ENCODE results near the gene JADE2.

The JADE2 gene

GRCh38 chr5:134578578-134579283, 53.3 kb downstream of the JADE2 start:
- no peak for DNase-seq (ENCODE audit: low spot score in 2 of 2)
- H3K4me3 ChIP-seq, result no peak overlapping the region
- H3K9me3 ChIP-seq, result no peaks in the 10 kb centered on the region
- peaks cover 35% of the 10 kb centered on the region for H3K36me3 ChIP-seq (replicated peaks)
- in situ Hi-C loops (cut with MboI; ENCODE audit: low sequenced_read_pairs), result loop anchor here (25.0 kb wide), 1 partner anchor 391 kb away; the partner anchor contains the start of gene SKP1
- H3K4me1 ChIP-seq, result no peaks in the 10 kb centered on the region
- H3K27me3 ChIP-seq (ENCODE audit: low read depth), result no peaks in the 10 kb centered on the region

GRCh38 chr5:134579284-134579771, 53.9 kb downstream of the JADE2 start:
- Histone ChIP-seq H3K4me3 (no peak overlapping the region), H3K4me1 (no peaks in the 10 kb centered on the region), H3K9me3 (no peaks in the 10 kb centered on the region), H3K36me3 (replicated peaks) (peaks cover 34% of the 10 kb centered on the region), H3K27me3 (ENCODE audit: low read depth) (no peaks in the 10 kb centered on the region)
- DNase-seq (ENCODE audit: low spot score in 2 of 2), result no peak
- in situ Hi-C loops (cut with MboI; ENCODE audit: low sequenced_read_pairs), result loop anchor here (25.0 kb wide), 1 partner anchor 392 kb away; the partner anchor contains the start of gene SKP1

- H3K36me3 ChIP-seq (replicated peaks), result peaks cover 27% of the 10 kb centered on the region
- in situ Hi-C loops (cut with MboI; ENCODE audit: low sequenced_read_pairs), result loop anchor here (5.0 to 25.0 kb wide), 2 partner anchors 278 to 393 kb away; partner anchors contain the start of gene SKP1
These were observed 54.6 kb downstream of the JADE2 start for GRCh38 chr5:134580001-134580460.

GRCh38 chr5:134581241-134581981, 55.9 kb downstream of the JADE2 start:
- Histone ChIP-seq H3K9me3 (no peaks in the 10 kb centered on the region), H3K4me1 (no peaks in the 10 kb centered on the region), H3K36me3 (replicated peaks) (peaks cover 26% of the 10 kb centered on the region), H3K27me3 (ENCODE audit: low read depth) (no peaks in the 10 kb centered on the region), H3K4me3 (no peak overlapping the region)
- DNase-seq (ENCODE audit: low spot score in 2 of 2), result no peak
- in situ Hi-C loops (cut with MboI; ENCODE audit: low sequenced_read_pairs), result loop anchor here (5.0 to 25.0 kb wide), 2 partner anchors 279 to 394 kb away; partner anchors contain the start of gene SKP1

More at GRCh38 chr5:134580001-134580460, 54.6 kb downstream of the JADE2 start:
- Histone ChIP-seq H3K27me3 (ENCODE audit: low read depth) (no peaks in the 10 kb centered on the region), H3K4me3 (no peak overlapping the region), H3K4me1 (no peaks in the 10 kb centered on the region), H3K9me3 (no peaks in the 10 kb centered on the region)
- DNase-seq (ENCODE audit: low spot score in 2 of 2), result no peak

- in situ Hi-C loops (cut with MboI; ENCODE audit: low sequenced_read_pairs), result loop anchor here (5.0 to 25.0 kb wide), 2 partner anchors 280 to 395 kb away; partner anchors contain the start of gene SKP1
- Histone ChIP-seq H3K36me3 (replicated peaks) (peaks cover 20% of the 10 kb centered on the region), H3K9me3 (no peaks in the 10 kb centered on the region), H3K4me3 (no peak overlapping the region), H3K27me3 (ENCODE audit: low read depth) (no peaks in the 10 kb centered on the region), H3K4me1 (no peaks in the 10 kb centered on the region)
- DNase-seq (ENCODE audit: low spot score in 2 of 2), result no peak
These were observed 56.8 kb downstream of the JADE2 start for GRCh38 chr5:134582281-134582680.

GRCh38 chr5:134582941-134583340, 57.5 kb downstream of the JADE2 start:
- Histone ChIP-seq H3K9me3 (no peaks in the 10 kb centered on the region), H3K4me1 (no peaks in the 10 kb centered on the region), H3K36me3 (replicated peaks) (peaks cover 15% of the 10 kb centered on the region), H3K27me3 (ENCODE audit: low read depth) (no peaks in the 10 kb centered on the region), H3K4me3 (no peak overlapping the region)
- in situ Hi-C loops (cut with MboI; ENCODE audit: low sequenced_read_pairs), result loop anchor here (5.0 to 25.0 kb wide), 2 partner anchors 281 to 396 kb away; partner anchors contain the start of gene SKP1
- DNase-seq (ENCODE audit: low spot score in 2 of 2), result no peak

- peaks cover 9% of the 10 kb centered on the region for H3K36me3 ChIP-seq (replicated peaks)
- no peak overlapping the region for H3K4me3 ChIP-seq
- no peaks in the 10 kb centered on the region for H3K4me1 ChIP-seq
- H3K27me3 ChIP-seq (ENCODE audit: low read depth), result no peaks in the 10 kb centered on the region
- in situ Hi-C loops (cut with MboI; ENCODE audit: low sequenced_read_pairs), result loop anchor here (5.0 to 25.0 kb wide), 2 partner anchors 281 to 396 kb away; partner anchors contain the start of gene SKP1
- no peaks in the 10 kb centered on the region for H3K9me3 ChIP-seq
- DNase-seq (ENCODE audit: low spot score in 2 of 2), result no peak
These were observed 58.3 kb downstream of the JADE2 start for GRCh38 chr5:134583766-134584165.

- in situ Hi-C loops (cut with MboI; ENCODE audit: low sequenced_read_pairs), result loop anchor here (5.0 to 25.0 kb wide), 2 partner anchors 282 to 397 kb away; partner anchors contain the start of gene SKP1
- H3K27me3 ChIP-seq (ENCODE audit: low read depth), result no peaks in the 10 kb centered on the region
- no peaks in the 10 kb centered on the region for H3K9me3 ChIP-seq
- DNase-seq (ENCODE audit: low spot score in 2 of 2), result no peak
- no peak overlapping the region for H3K4me3 ChIP-seq
- no peaks in the 10 kb centered on the region for H3K4me1 ChIP-seq
- no peaks in the 10 kb centered on the region for H3K36me3 ChIP-seq (replicated peaks)
These were observed 59.2 kb downstream of the JADE2 start for GRCh38 chr5:134584662-134585061.

- Histone ChIP-seq H3K9me3 (no peaks in the 10 kb centered on the region), H3K4me1 (no peaks in the 10 kb centered on the region), H3K27me3 (ENCODE audit: low read depth) (no peaks in the 10 kb centered on the region), H3K4me3 (no peak overlapping the region), H3K36me3 (replicated peaks) (no peaks in the 10 kb centered on the region)
- in situ Hi-C loops (cut with MboI; ENCODE audit: low sequenced_read_pairs), result loop anchor here (25.0 kb wide), 1 partner anchor 399 kb away; the partner anchor contains the start of gene SKP1
- DNase-seq (ENCODE audit: low spot score in 2 of 2), result no peak
These were observed 60.5 kb downstream of the JADE2 start for GRCh38 chr5:134585966-134586365.

GRCh38 chr5:134586866-134587524, 61.5 kb downstream of the JADE2 start:
- peak; percentile 78 to 93 for DNase-seq (ENCODE audit: low spot score in 2 of 2)
- no peaks in the 10 kb centered on the region for H3K36me3 ChIP-seq (replicated peaks)
- in situ Hi-C loops (cut with MboI; ENCODE audit: low sequenced_read_pairs), result loop anchor here (25.0 kb wide), 1 partner anchor 400 kb away; the partner anchor contains the start of gene SKP1
- H3K4me3 ChIP-seq, result no peak overlapping the region
- H3K4me1 ChIP-seq, result no peaks in the 10 kb centered on the region
- no peaks in the 10 kb centered on the region for H3K27me3 ChIP-seq (ENCODE audit: low read depth)
- no peaks in the 10 kb centered on the region for H3K9me3 ChIP-seq

GRCh38 chr5:134590992-134591659, 65.7 kb downstream of the JADE2 start:
- in situ Hi-C loops (cut with MboI; ENCODE audit: low sequenced_read_pairs), result loop anchor here (25.0 kb wide), 1 partner anchor 404 kb away; the partner anchor contains the start of gene SKP1
- Histone ChIP-seq H3K4me3 (no peak overlapping the region), H3K9me3 (no peaks in the 10 kb centered on the region), H3K36me3 (replicated peaks) (no peaks in the 10 kb centered on the region), H3K27me3 (ENCODE audit: low read depth) (no peaks in the 10 kb centered on the region), H3K4me1 (peaks cover 2% of the 10 kb centered on the region; the same call in 1 of the 2 replicates)
- DNase-seq (ENCODE audit: low spot score in 2 of 2), result no peak

- no peak for DNase-seq (ENCODE audit: low spot score in 2 of 2)
- in situ Hi-C loops (cut with MboI; ENCODE audit: low sequenced_read_pairs), result loop anchor here (25.0 kb wide), 1 partner anchor 405 kb away; the partner anchor contains the start of gene SKP1
- H3K27me3 ChIP-seq (ENCODE audit: low read depth), result no peaks in the 10 kb centered on the region
- peaks cover 2% of the 10 kb centered on the region; the same call in 1 of the 2 replicates for H3K4me1 ChIP-seq
- no peaks in the 10 kb centered on the region for H3K9me3 ChIP-seq
- H3K36me3 ChIP-seq (replicated peaks), result no peaks in the 10 kb centered on the region
- H3K4me3 ChIP-seq, result no peak overlapping the region
These were observed 66.8 kb downstream of the JADE2 start for GRCh38 chr5:134592141-134592746.
